Measurements from ENCODE around the gene CA10. TPM values are rescaled to one million over a fixed set of nuclear protein-coding genes. Genes with fewer than 3 reads are reported as not detected.

The CA10 gene
- total RNA-seq, 1 experiment from 2014 or later, result not detected

DNA sequence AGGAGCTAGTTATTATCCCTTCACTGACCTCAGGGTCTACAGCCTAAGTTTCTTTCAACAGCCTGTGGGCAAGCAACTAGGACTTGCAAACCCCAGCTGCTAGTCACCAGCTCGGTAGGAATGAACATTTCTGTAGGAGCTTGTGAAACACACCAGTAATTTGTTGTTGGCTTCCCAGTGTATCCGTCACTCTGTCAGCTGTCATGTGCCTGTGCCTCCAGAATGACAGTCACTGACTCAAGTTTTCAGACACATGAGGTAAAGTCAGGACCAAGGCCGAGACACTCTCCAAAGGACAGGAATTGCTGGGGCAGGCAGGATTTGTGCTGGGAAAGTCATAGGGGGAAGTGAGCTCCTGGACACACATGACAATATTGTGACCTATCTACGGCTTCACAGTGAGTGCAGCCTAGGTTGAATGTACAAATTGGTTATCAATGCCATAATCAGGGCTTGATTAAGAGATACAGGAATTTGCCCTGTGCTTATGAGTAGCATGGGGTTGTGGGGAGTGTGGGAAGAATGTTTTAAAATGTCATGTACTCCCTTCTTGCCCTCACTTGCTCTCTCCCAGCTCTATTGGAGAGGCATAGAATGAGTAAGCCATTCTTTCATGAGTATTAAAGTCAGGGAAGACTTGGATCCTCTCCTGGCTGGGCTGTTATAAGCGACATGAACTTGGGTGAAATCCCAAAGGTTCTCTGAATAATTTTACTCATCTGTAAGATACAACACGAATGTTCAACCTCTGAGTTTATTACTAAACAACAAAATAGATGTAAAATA, 506.8 kb downstream of the CA10 start:
- Histone ChIP-seq H2AFZ (no peak overlapping the region), H3K79me2 (ENCODE audit: low read depth) (no peaks in the 10 kb centered on the region), H3K36me3 (ENCODE audit: low read depth) (no peaks in the 10 kb centered on the region), H3K9me2 (ENCODE audit: insufficient read depth) (no peaks in the 10 kb centered on the region), H3K27ac (no peak overlapping the region), H3K9me3 (ENCODE audit: insufficient read depth, low read depth) (no peaks in the 10 kb centered on the region), H4K20me1 (ENCODE audit: insufficient read depth) (no peaks in the 10 kb centered on the region), H3K4me2 (no peak overlapping the region), H3F3A (ENCODE audit: insufficient read depth, low read depth) (no peaks in the 10 kb centered on the region), H3K27me3 (ENCODE audit: insufficient read depth, low read depth) (peaks cover 24% of the 10 kb centered on the region), H3K4me1 (replicated peaks; ENCODE audit: insufficient read depth) (no peaks in the 10 kb centered on the region), H3K4me3 (no peak overlapping the region)
- BruUV-seq (replicated peaks), result no TSS peak
- no peak for DNase-seq
- intact Hi-C loops (cut with micrococcal nuclease; ENCODE audit: unreplicated experiment), result no loop called here
- CTCF ChIA-PET, result no interaction called here
- TF ChIP-seq, protein P1, sequence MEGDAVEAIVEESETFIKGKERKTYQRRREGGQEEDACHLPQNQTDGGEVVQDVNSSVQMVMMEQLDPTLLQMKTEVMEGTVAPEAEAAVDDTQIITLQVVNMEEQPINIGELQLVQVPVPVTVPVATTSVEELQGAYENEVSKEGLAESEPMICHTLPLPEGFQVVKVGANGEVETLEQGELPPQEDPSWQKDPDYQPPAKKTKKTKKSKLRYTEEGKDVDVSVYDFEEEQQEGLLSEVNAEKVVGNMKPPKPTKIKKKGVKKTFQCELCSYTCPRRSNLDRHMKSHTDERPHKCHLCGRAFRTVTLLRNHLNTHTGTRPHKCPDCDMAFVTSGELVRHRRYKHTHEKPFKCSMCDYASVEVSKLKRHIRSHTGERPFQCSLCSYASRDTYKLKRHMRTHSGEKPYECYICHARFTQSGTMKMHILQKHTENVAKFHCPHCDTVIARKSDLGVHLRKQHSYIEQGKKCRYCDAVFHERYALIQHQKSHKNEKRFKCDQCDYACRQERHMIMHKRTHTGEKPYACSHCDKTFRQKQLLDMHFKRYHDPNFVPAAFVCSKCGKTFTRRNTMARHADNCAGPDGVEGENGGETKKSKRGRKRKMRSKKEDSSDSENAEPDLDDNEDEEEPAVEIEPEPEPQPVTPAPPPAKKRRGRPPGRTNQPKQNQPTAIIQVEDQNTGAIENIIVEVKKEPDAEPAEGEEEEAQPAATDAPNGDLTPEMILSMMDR (conservative IDR thresholded peaks at IDR 0.05), result no peak
- no peak for TF ChIP-seq EZH2 (IDR thresholded peaks at IDR 0.05; ENCODE audit: low read depth)
- POLR2A ChIA-PET (ENCODE audit: unreplicated experiment), result no interaction called here

DNA sequence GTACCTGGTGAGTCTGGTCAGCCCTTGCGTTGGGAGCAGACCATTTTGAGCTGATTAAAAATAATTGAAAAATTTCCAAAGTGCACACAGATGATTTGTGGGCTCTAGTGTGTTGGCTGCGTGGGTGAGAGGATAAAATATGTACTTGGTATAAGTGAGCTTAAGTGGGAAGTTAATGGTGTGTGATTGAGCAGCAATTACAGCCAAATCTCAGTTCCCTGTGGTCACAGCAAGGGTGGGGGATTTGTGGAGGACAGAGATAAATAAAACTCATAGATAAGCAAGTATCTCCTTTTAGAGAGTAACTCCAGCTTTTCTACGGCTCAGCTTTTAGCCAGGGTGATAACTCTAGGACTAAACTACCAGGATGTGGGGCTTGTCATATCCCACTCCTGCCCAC, 507.7 kb downstream of the CA10 start:
- H3K9me2 ChIP-seq (ENCODE audit: insufficient read depth), result no peaks in the 10 kb centered on the region
- H3K4me3 ChIP-seq, result no peak overlapping the region
- no peak overlapping the region for H3K27ac ChIP-seq
- ChIA-PET CTCF (no interaction called here), POLR2A (ENCODE audit: unreplicated experiment) (no interaction called here)
- H3F3A ChIP-seq (ENCODE audit: insufficient read depth, low read depth), result no peaks in the 10 kb centered on the region
- no peaks in the 10 kb centered on the region for H3K9me3 ChIP-seq (ENCODE audit: insufficient read depth, low read depth)
- no peaks in the 10 kb centered on the region for H3K36me3 ChIP-seq (ENCODE audit: low read depth)
- peaks cover 25% of the 10 kb centered on the region for H3K27me3 ChIP-seq (ENCODE audit: insufficient read depth, low read depth)
- no peak overlapping the region for H3K4me2 ChIP-seq
- DNase-seq, result no peak
- no peaks in the 10 kb centered on the region for H3K4me1 ChIP-seq (replicated peaks; ENCODE audit: insufficient read depth)
- H3K79me2 ChIP-seq (ENCODE audit: low read depth), result no peaks in the 10 kb centered on the region
- TF ChIP-seq, protein P1 (conservative IDR thresholded peaks at IDR 0.05), result no peak
- BruUV-seq (replicated peaks), result no TSS peak
- H2AFZ ChIP-seq, result no peak overlapping the region
- H4K20me1 ChIP-seq (ENCODE audit: insufficient read depth), result no peaks in the 10 kb centered on the region
- intact Hi-C loops (cut with micrococcal nuclease; ENCODE audit: unreplicated experiment), result no loop called here

DNA sequence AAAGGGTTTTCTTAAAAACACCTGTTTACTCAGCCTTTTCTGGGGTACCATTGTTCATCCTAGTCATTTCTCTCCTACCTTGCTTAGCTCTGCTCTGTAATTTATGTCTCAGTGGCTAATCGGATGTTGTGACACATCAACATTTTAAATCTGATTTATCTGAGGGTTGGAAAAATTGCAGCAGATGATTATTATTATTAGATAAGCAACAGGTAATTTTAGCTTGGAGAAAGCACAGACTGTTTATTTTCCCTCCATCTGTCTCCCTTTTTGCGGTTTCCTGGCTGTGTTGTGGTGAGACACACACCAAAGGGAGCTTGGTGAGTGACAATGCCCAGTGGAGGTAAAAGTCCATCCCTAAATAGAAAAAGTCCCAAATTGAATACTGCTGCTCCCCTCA, 508.3 kb downstream of the CA10 start:
- Histone ChIP-seq H3K4me2 (no peak overlapping the region), H4K20me1 (ENCODE audit: insufficient read depth) (no peaks in the 10 kb centered on the region), H3K79me2 (ENCODE audit: low read depth) (no peaks in the 10 kb centered on the region), H3K9me2 (ENCODE audit: insufficient read depth) (no peaks in the 10 kb centered on the region), H3K27me3 (ENCODE audit: insufficient read depth, low read depth) (peaks cover 19% of the 10 kb centered on the region), H3K4me3 (no peak overlapping the region), H2AFZ (no peak overlapping the region), H3K36me3 (ENCODE audit: low read depth) (no peaks in the 10 kb centered on the region), H3K4me1 (replicated peaks; ENCODE audit: insufficient read depth) (no peaks in the 10 kb centered on the region), H3F3A (ENCODE audit: insufficient read depth, low read depth) (no peaks in the 10 kb centered on the region), H3K9me3 (ENCODE audit: insufficient read depth, low read depth) (no peaks in the 10 kb centered on the region), H3K27ac (no peak overlapping the region)
- CTCF ChIA-PET, result no interaction called here
- TF ChIP-seq, protein P1 (conservative IDR thresholded peaks at IDR 0.05), result no peak
- TF ChIP-seq EZH2 (IDR thresholded peaks at IDR 0.05; ENCODE audit: low read depth), result no peak
- no TSS peak for BruUV-seq (replicated peaks)
- POLR2A ChIA-PET (ENCODE audit: unreplicated experiment), result no interaction called here
- intact Hi-C loops (cut with micrococcal nuclease; ENCODE audit: unreplicated experiment), result no loop called here
- no peak for DNase-seq

All from PC-9 (cell line).